Loucy (cell line): ENCODE data around the gene RNF215.

Experiments
- H2AFZ ChIP-seq: fragments of 200-600 bp; sonication (generic); 2 replicates; pipeline ENCODE4 v1.6.0; 2016; ENCODE audit warnings: antibody characterized with exemption, mild to moderate bottlenecking, low read length, moderate library complexity
- H3F3A ChIP-seq: fragments of 200-600 bp; 2 replicates; pipeline ENCODE4 v1.6.0; 2016; ENCODE audit warnings: antibody characterized with exemption, low read depth, mild to moderate bottlenecking
- H3K27me3 ChIP-seq: fragments of 200-600 bp; sonication (generic); 2 replicates; pipeline ENCODE4 v1.6.1; 2014; ENCODE audit warnings: low read length, mild to moderate bottlenecking; ENCODE audit not compliant: insufficient read depth, poor library complexity, severe bottlenecking
- H3K36me3 ChIP-seq: fragments of 200-600 bp; sonication (generic); 2 replicates; pipeline ENCODE4 v1.6.1; 2016; ENCODE audit warnings: low read length; ENCODE audit not compliant: insufficient read depth
- H3K4me1 ChIP-seq: fragments of 200-600 bp; sonication (generic); 2 replicates; pipeline ENCODE4 v1.5.1; 2014; ENCODE audit warnings: low read length, mild to moderate bottlenecking; ENCODE audit not compliant: insufficient read depth, poor library complexity, severe bottlenecking
- H3K4me2 ChIP-seq: fragments of 200-600 bp; sonication (generic); 2 replicates; pipeline ENCODE4 v1.6.0; 2014; ENCODE audit warnings: antibody characterized with exemption, low read length, low read depth, mild to moderate bottlenecking; ENCODE audit not compliant: poor library complexity, severe bottlenecking
- H3K4me3 ChIP-seq: fragments of 200-600 bp; sonication (generic); 2 replicates; pipeline ENCODE4 v1.5.1; 2014; ENCODE audit warnings: low read length, mild to moderate bottlenecking, mixed read lengths; ENCODE audit not compliant: poor library complexity, severe bottlenecking
- H3K79me2 ChIP-seq: fragments of 200-600 bp; sonication (generic); 2 replicates; pipeline ENCODE4 v1.6.1; 2014; ENCODE audit warnings: low read length; ENCODE audit not compliant: insufficient read depth
- H3K9ac ChIP-seq: fragments of 200-600 bp; sonication (generic); 2 replicates; pipeline ENCODE4 v1.6.0; 2014; ENCODE audit warnings: mild to moderate bottlenecking, low read depth, low read length, moderate library complexity; ENCODE audit not compliant: poor library complexity, severe bottlenecking
- H3K9me2 ChIP-seq: fragments of 200-600 bp; sonication (generic); replicated peaks from 2 replicates; pipeline ENCODE4 v1.6.1; 2016; ENCODE audit warnings: low read depth, low read length, mixed read lengths
- H3K9me3 ChIP-seq: fragments of 200-600 bp; sonication (generic); 2 replicates; pipeline ENCODE4 v1.6.1; 2014; ENCODE audit warnings: mild to moderate bottlenecking, antibody characterized with exemption, low read length, low read depth; ENCODE audit not compliant: insufficient read depth
- H4K20me1 ChIP-seq: fragments of 200-600 bp; sonication (generic); 2 replicates; pipeline ENCODE4 v1.6.0; 2014; ENCODE audit warnings: antibody characterized with exemption, low read length, mild to moderate bottlenecking; ENCODE audit not compliant: insufficient read depth, poor library complexity, severe bottlenecking
- EZH2phosphoT487 ChIP-seq: fragments of 200-600 bp; IDR thresholded peaks from 2 replicates; pipeline ENCODE4 v1.6.1; 2018; ENCODE audit warnings: antibody characterized with exemption, mild to moderate bottlenecking, moderate library complexity, borderline replicate concordance
- TF ChIP-seq, protein P1 (sequence below): fragments of 200-600 bp; sonication (generic); conservative IDR thresholded peaks from 2 replicates; pipeline ENCODE4 v1.5.1; 2014; ENCODE audit warnings: mild to moderate bottlenecking, antibody characterized with exemption, low read length

Gene RNF215

DNA sequence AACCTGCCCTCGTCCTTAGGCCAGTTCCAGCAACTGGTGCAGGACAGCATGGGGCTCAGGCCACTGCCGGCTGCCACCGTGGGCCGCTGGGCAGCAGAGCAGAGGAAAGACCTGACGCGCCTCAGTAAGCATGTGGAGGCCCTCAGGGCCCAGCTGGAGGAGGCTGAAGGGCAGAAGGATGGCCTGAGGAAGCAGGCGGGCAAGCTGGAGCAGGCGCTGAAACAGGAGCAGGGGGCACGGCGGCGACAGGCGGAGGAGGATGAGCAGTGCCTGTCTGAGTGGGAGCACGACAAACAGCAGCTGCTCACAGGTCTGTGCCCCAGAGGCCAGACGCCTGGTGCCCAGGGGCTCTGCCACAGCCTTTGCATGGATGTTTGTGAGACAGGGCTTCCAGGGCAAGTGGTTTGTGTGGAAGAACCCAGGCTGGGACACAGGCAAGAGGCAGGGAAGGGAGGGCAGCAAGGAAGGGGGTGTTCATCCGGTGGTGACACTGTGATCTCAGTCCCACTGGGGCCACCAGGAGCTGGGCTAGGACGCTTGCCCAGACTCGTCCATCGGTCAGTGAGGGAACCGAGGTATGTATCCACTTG is 16.5 kb downstream of the RNF215 start:
- Histone ChIP-seq H3K27me3 (no peaks in the 10 kb centered on the region), H4K20me1 (no peaks in the 10 kb centered on the region), H3K9me2 (no peaks in the 10 kb centered on the region), H3K79me2 (no peaks in the 10 kb centered on the region), H3K9me3 (no peaks in the 10 kb centered on the region), H3F3A (no peaks in the 10 kb centered on the region), H3K4me2 (no peak overlapping the region), H3K4me3 (no peak overlapping the region), H3K9ac (no peak overlapping the region), H2AFZ (no peak overlapping the region), H3K36me3 (no peaks in the 10 kb centered on the region), H3K4me1 (no peaks in the 10 kb centered on the region)
- TF ChIP-seq, protein P1, sequence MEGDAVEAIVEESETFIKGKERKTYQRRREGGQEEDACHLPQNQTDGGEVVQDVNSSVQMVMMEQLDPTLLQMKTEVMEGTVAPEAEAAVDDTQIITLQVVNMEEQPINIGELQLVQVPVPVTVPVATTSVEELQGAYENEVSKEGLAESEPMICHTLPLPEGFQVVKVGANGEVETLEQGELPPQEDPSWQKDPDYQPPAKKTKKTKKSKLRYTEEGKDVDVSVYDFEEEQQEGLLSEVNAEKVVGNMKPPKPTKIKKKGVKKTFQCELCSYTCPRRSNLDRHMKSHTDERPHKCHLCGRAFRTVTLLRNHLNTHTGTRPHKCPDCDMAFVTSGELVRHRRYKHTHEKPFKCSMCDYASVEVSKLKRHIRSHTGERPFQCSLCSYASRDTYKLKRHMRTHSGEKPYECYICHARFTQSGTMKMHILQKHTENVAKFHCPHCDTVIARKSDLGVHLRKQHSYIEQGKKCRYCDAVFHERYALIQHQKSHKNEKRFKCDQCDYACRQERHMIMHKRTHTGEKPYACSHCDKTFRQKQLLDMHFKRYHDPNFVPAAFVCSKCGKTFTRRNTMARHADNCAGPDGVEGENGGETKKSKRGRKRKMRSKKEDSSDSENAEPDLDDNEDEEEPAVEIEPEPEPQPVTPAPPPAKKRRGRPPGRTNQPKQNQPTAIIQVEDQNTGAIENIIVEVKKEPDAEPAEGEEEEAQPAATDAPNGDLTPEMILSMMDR, result no peak
- no peak for TF ChIP-seq EZH2phosphoT487

GRCh38 chr22:30368420-30368819 is 18.8 kb downstream of the RNF215 start:
- Histone ChIP-seq H3K27me3 (no peaks in the 10 kb centered on the region), H3F3A (no peaks in the 10 kb centered on the region), H2AFZ (no peak overlapping the region), H4K20me1 (no peaks in the 10 kb centered on the region), H3K79me2 (no peaks in the 10 kb centered on the region), H3K4me1 (no peaks in the 10 kb centered on the region), H3K9me3 (no peaks in the 10 kb centered on the region), H3K4me3 (no peak overlapping the region), H3K9ac (no peak overlapping the region), H3K36me3 (no peaks in the 10 kb centered on the region), H3K9me2 (no peaks in the 10 kb centered on the region), H3K4me2 (no peak overlapping the region)
- TF ChIP-seq, protein P1, result no peak
- no peak for TF ChIP-seq EZH2phosphoT487

DNA sequence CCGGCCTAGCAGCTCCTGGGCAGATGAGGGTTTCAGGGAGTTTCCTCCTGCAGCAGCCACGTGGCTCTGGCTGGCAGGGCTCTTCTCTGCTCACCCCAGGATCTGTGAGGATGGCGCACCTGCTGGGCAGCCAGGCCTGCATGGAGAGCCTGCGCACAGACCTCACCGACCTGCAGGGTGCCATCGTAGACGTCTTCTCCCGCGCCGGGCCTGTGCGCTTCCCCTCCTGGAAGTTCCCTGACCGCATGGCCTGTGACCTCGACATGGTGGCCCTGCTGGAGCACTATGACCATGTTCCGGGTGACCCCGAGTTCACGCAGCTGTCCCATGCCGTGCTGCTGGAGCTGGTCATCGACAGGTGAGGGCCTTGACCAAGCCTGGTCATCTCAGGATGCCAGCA is 21.3 kb downstream of the RNF215 start:
- no peak overlapping the region for H3K9ac ChIP-seq
- no peaks in the 10 kb centered on the region for H3K27me3 ChIP-seq
- no peaks in the 10 kb centered on the region for H4K20me1 ChIP-seq
- no peaks in the 10 kb centered on the region for H3K9me3 ChIP-seq
- H3K4me3 ChIP-seq, result no peak overlapping the region
- H3K4me2 ChIP-seq, result no peak overlapping the region
- no peak overlapping the region for H2AFZ ChIP-seq
- no peaks in the 10 kb centered on the region for H3K9me2 ChIP-seq
- H3K4me1 ChIP-seq, result no peaks in the 10 kb centered on the region
- H3K36me3 ChIP-seq, result no peaks in the 10 kb centered on the region
- no peaks in the 10 kb centered on the region for H3F3A ChIP-seq
- H3K79me2 ChIP-seq, result no peaks in the 10 kb centered on the region
- no peak for TF ChIP-seq EZH2phosphoT487
- TF ChIP-seq, protein P1, result no peak
